Measurements from ENCODE around the gene OPA3. TPM values are rescaled to one million over a fixed set of nuclear protein-coding genes. Genes with fewer than 3 reads are reported as not detected.

The OPA3 gene
- total and polyA plus RNA-seq, 10 donors = 2.8 to 18.4 (median 16.0) TPM

GRCh38 chr19:45529420-45529785 lies 55.2 kb downstream of the OPA3 start:
- peaks cover 0 to 11% (median 3%) of the 10 kb centered on the region in 8 donors for H3K9me3 ChIP-seq
- H3K27me3 ChIP-seq (replicated peaks in 1 of 7) = no peaks in the 10 kb centered on the region
- peaks cover 8 to 57% (median 38%) of the 10 kb centered on the region in 6 donors for H3K4me1 ChIP-seq
- intact Hi-C loops (cut with DNase I; ENCODE audit: low total_unique reads) = no loop called here
- peaks cover 2 to 40% (median 34%) of the 10 kb centered on the region in 6 donors for H3K36me3 ChIP-seq
- DNase-seq = no peak
- 33 to 46% (median 36%) methylated on average over 13 to 14 of the region's 14 CpGs for WGBS, 5 donors
- H3K27ac ChIP-seq = peak overlapping the region in 1 of 8 donors; percentile 17
- peak overlapping the region in 2 of 8 donors; percentile 21 to 48 for H3K4me3 ChIP-seq
- TF ChIP-seq CTCF (IDR thresholded peaks at IDR 0.05 in 8 of 11, conservative IDR thresholded peaks at IDR 0.05 in 3 of 11) (no peak), POLR2AphosphoS5 (IDR thresholded peaks at IDR 0.05) (no peak), POLR2A (IDR thresholded peaks at IDR 0.05) (no peak)

GRCh38 chr19:45528744-45529419 lies 55.7 kb downstream of the OPA3 start:
- peaks cover 2 to 45% (median 39%) of the 10 kb centered on the region in 6 donors for H3K36me3 ChIP-seq
- intact Hi-C loops (cut with DNase I; ENCODE audit: low total_unique reads) = no loop called here
- no peaks in the 10 kb centered on the region for H3K27me3 ChIP-seq (replicated peaks in 1 of 7)
- TF ChIP-seq POLR2AphosphoS5 (IDR thresholded peaks at IDR 0.05) (peak; percentile 76 to 92 (median 78)), CTCF (IDR thresholded peaks at IDR 0.05 in 8 of 11, conservative IDR thresholded peaks at IDR 0.05 in 3 of 11) (no peak), POLR2A (IDR thresholded peaks at IDR 0.05) (no peak)
- peaks cover 0 to 11% (median 3%) of the 10 kb centered on the region in 8 donors for H3K9me3 ChIP-seq
- peaks cover 8 to 62% (median 41%) of the 10 kb centered on the region in 6 donors for H3K4me1 ChIP-seq
- no peak for DNase-seq
- peak overlapping the region in 1 of 8 donors; percentile 17 for H3K27ac ChIP-seq
- peak overlapping the region in 3 of 8 donors; percentile 16 to 48 (median 21) for H3K4me3 ChIP-seq
- 13 to 26% (median 16%) methylated on average over 30 to 49 of the region's 49 CpGs for WGBS, 5 donors

- no peak overlapping the region for H3K27ac ChIP-seq
- peaks cover 0 to 11% (median 3%) of the 10 kb centered on the region in 8 donors for H3K9me3 ChIP-seq
- no peaks in the 10 kb centered on the region for H3K27me3 ChIP-seq (replicated peaks in 1 of 7)
- WGBS, 5 donors = 58 to 78% (median 69%) methylated on average over 17 of the region's 17 CpGs
- H3K4me1 ChIP-seq = peaks cover 8 to 68% (median 46%) of the 10 kb centered on the region in 6 donors
- H3K4me3 ChIP-seq = no peak overlapping the region
- DNase-seq = no peak
- intact Hi-C loops (cut with DNase I; ENCODE audit: low total_unique reads) = no loop called here
- TF ChIP-seq CTCF (IDR thresholded peaks at IDR 0.05 in 8 of 11, conservative IDR thresholded peaks at IDR 0.05 in 3 of 11) = no peak
- TF ChIP-seq POLR2AphosphoS5 (IDR thresholded peaks at IDR 0.05) = peak in 2 of 3 donors; percentile 64
- peaks cover 2 to 51% (median 45%) of the 10 kb centered on the region in 6 donors for H3K36me3 ChIP-seq
These were observed 56.4 kb downstream of the OPA3 start for GRCh38 chr19:45528149-45528743.

- Histone ChIP-seq H3K4me1 (peaks cover 8 to 74% (median 49%) of the 10 kb centered on the region in 6 donors), H3K9me3 (peaks cover 0 to 11% (median 3%) of the 10 kb centered on the region in 8 donors), H3K4me3 (no peak overlapping the region), H3K27me3 (replicated peaks in 1 of 7) (no peaks in the 10 kb centered on the region), H3K27ac (peak overlapping the region in 1 of 8 donors; percentile 55), H3K36me3 (peaks cover 2 to 56% (median 50%) of the 10 kb centered on the region in 6 donors)
- no peak for DNase-seq
- intact Hi-C loops (cut with DNase I; ENCODE audit: low total_unique reads) = no loop called here
- 77 to 84% (median 81%) methylated on average over 15 of the region's 15 CpGs for WGBS, 5 donors
- TF ChIP-seq CTCF (IDR thresholded peaks at IDR 0.05 in 8 of 11, conservative IDR thresholded peaks at IDR 0.05 in 3 of 11) = no peak
- peak in 2 of 3 donors; percentile 45 to 69 for TF ChIP-seq POLR2AphosphoS5 (IDR thresholded peaks at IDR 0.05)
These were observed 56.9 kb downstream of the OPA3 start for GRCh38 chr19:45527731-45528130.

All from spleen (tissue), 11 donors.